ENCODE measurements around the gene AAMP. TPM values are rescaled to one million over a fixed set of nuclear protein-coding genes. Genes with fewer than 3 reads are reported as not detected.

The AAMP gene
- total RNA-seq, 1 experiment from 2014 or later = 125 TPM

GRCh38 chr2:218262631-218263586 is 7.0 kb downstream of the AAMP start (continued):
- TF ChIP-seq TEAD1 (CRISPR knock-in tag; IDR thresholded peaks at IDR 0.05) (no peak), GTF2I (CRISPR knock-in tag; conservative IDR thresholded peaks at IDR 0.05) (no peak), HMGA2 (CRISPR knock-in tag; IDR thresholded peaks at IDR 0.05) (no peak), CREM (CRISPR knock-in tag; IDR thresholded peaks at IDR 0.05) (no peak), ZNF121 (CRISPR knock-in tag; IDR thresholded peaks at IDR 0.05) (no peak)

GRCh38 chr2:218262237-218262600 is 7.7 kb downstream of the AAMP start:
- no peak for TF ChIP-seq GTF2I (CRISPR knock-in tag; conservative IDR thresholded peaks at IDR 0.05)
- TF ChIP-seq RELA (CRISPR knock-in tag; IDR thresholded peaks at IDR 0.05; ENCODE audit: borderline replicate concordance) = no peak
- no peak for TF ChIP-seq STAT6 (CRISPR knock-in tag; conservative IDR thresholded peaks at IDR 0.05; ENCODE audit: low read depth)
- no peak for TF ChIP-seq FOXP4 (CRISPR knock-in tag; IDR thresholded peaks at IDR 0.05)
- no peak for TF ChIP-seq ZNF671 (CRISPR knock-in tag; IDR thresholded peaks at IDR 0.05)
- TF ChIP-seq ZNF423 (CRISPR knock-in tag; IDR thresholded peaks at IDR 0.05) = no peak
- no peak for TF ChIP-seq ZBTB21 (CRISPR knock-in tag; IDR thresholded peaks at IDR 0.05; ENCODE audit: borderline replicate concordance)
- Mint-ChIP-seq H3K36me3 (peaks cover 13% of the 10 kb centered on the region), H3K4me3 (no peak overlapping the region), H3K9me3 (no peaks in the 10 kb centered on the region), H3K4me1 (peaks cover 28% of the 10 kb centered on the region), H3K27ac (no peak overlapping the region), H3K27me3 (ENCODE audit: low read depth) (peaks cover 3% of the 10 kb centered on the region; the same call in 1 of the 2 replicates)
- ChIA-PET POLR2A (no interaction called here), CTCF (interaction anchor here (0.9 to 5.8 kb wide), 3 partner anchors 9 to 168 kb away, joined by 3 to 43 read pairs (median 3); partner anchors contain the start of genes AAMP and PNKD)
- no peak for DNase-seq (ENCODE audit: low spot score)
- ATAC-seq = no peak

- CTCF ChIA-PET = interaction anchor here (1.0 to 5.8 kb wide), 4 partner anchors 9 to 168 kb away, joined by 3 to 43 read pairs (median 4); partner anchors contain the start of genes AAMP and PNKD
- Mint-ChIP-seq H3K36me3 (peaks cover 7% of the 10 kb centered on the region), H3K9me3 (no peaks in the 10 kb centered on the region), H3K27me3 (ENCODE audit: low read depth) (peaks cover 3% of the 10 kb centered on the region; the same call in 1 of the 2 replicates), H3K4me1 (peaks cover 28% of the 10 kb centered on the region), H3K4me3 (no peak overlapping the region), H3K27ac (peak overlapping the region; percentile 45; the same call in 1 of the 2 replicates)
- ATAC-seq (no peak), DNase-seq (ENCODE audit: low spot score) (no peak)
- POLR2A ChIA-PET = no interaction called here
- TF ChIP-seq ATF1 (CRISPR knock-in tag; IDR thresholded peaks at IDR 0.05) (no peak), SOX15 (CRISPR knock-in tag; IDR thresholded peaks at IDR 0.05) (no peak), PREB (CRISPR knock-in tag; IDR thresholded peaks at IDR 0.05; ENCODE audit: borderline replicate concordance) (no peak), ZBTB21 (CRISPR knock-in tag; IDR thresholded peaks at IDR 0.05; ENCODE audit: borderline replicate concordance) (no peak), JUN (CRISPR knock-in tag; IDR thresholded peaks at IDR 0.05) (no peak), E2F4 (CRISPR knock-in tag; IDR thresholded peaks at IDR 0.05; ENCODE audit: borderline replicate concordance, low read depth) (no peak), IRF2 (CRISPR knock-in tag; IDR thresholded peaks at IDR 0.05; ENCODE audit: borderline replicate concordance, low read depth) (no peak), USF2 (CRISPR knock-in tag; IDR thresholded peaks at IDR 0.05) (no peak)
Measured at GRCh38 chr2:218261423-218262236, 8.3 kb downstream of the AAMP start.
